Hepatocyte (in vitro differentiated cells): ENCODE data around the gene P4HB.

Source experiments
- CTCF ChIP-seq: fragments of 200-600 bp; sonication (generic); IDR thresholded peaks from 2 replicates; pipeline ENCODE4 v1.5.1; 2016; ENCODE audit warnings: antibody characterized with exemption, mild to moderate bottlenecking; ENCODE audit not compliant: poor library complexity
- EZH2 ChIP-seq: fragments of 200-600 bp; sonication (generic); IDR thresholded peaks from 2 replicates; pipeline ENCODE4 v1.6.1; 2016; ENCODE audit warnings: antibody characterized with exemption, mild to moderate bottlenecking, borderline replicate concordance
- EZH2phosphoT487 ChIP-seq: fragments of 200-600 bp; sonication (generic); IDR thresholded peaks from one replicate; pipeline ENCODE4 v1.6.1; 2018; ENCODE audit warnings: antibody characterized with exemption, mild to moderate bottlenecking, low read depth, moderate library complexity; ENCODE audit not compliant: unreplicated experiment, severe bottlenecking

DNA sequence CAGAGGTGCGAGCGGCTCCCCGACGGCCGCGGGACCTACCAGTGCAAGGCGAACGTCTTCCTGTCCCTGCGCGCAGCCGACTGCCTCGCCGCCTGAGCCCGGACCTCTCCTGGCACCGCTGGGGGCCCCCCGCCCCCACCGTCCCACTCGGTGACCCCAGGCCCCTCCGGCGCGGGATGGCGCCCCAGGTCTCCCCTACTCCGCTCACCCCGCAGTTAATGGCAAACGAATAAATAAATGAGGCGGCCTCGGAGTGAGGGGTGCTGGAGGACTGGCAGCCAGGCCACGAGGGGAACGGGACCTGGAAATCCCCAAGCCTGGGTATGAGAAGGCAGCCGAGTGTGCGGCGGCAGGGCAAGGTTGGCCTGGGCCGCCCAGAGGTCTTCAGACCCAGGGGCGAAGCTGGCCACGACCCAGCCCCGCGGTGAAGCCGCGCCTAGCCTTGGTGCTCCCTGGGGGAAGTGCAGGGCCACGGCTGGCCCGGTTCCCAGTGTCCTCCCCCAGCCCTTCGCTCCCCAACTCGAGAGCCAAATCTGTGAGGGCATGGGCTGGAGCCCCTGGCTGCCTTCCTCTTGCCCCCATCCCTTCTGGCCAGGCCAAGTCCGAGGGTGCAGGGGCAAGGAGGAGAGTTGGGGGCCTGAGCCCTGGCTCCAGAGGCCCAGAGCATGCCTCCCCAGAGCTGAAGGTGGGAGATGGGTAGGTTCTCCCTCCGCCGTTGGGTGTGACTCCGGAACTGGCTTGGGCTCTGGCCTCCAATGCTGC is 42.5 kb upstream of the P4HB start:
- TF ChIP-seq CTCF (no peak), EZH2phosphoT487 (no peak), EZH2 (peak; percentile 11)
